Liver (tissue), 9 donors: ENCODE measurements around the gene STK11. TPM values are rescaled to one million over a fixed set of nuclear protein-coding genes. Genes with fewer than 3 reads are reported as not detected.

Experiments
- DNase-seq: peaks from one replicate; pipeline ENCODE4 v3.0.0-alpha.2; 2017; ENCODE audit warnings: low spot score
- H3K27ac ChIP-seq, 2 donors: one replicate each; pipeline ENCODE4 v1.7.0; 2013; ENCODE audit warnings: inconsistent platforms in 2 of 2, low read length in 2 of 2, control low read depth in 1 of 2, low read depth in 1 of 2, mild to moderate bottlenecking in 1 of 2
- H3K27me3 ChIP-seq, 4 donors: one replicate each; pipeline versions ENCODE4 v1.6.1 to v1.7.0; 2013; ENCODE audit warnings: low read length in 3 of 4, inconsistent platforms in 1 of 4, mild to moderate bottlenecking in 1 of 4, moderate library complexity in 1 of 4; ENCODE audit not compliant: control insufficient read depth in 4 of 4, insufficient read depth in 4 of 4
- H3K36me3 ChIP-seq, 4 donors: one replicate each; pipeline versions ENCODE4 v1.6.1 to v1.7.0; 2013; ENCODE audit warnings: low read length in 3 of 4, mild to moderate bottlenecking in 3 of 4, low read depth in 1 of 4, moderate library complexity in 1 of 4; ENCODE audit not compliant: control insufficient read depth in 4 of 4, insufficient read depth in 3 of 4
- H3K4me1 ChIP-seq, 4 donors: one replicate each; pipeline versions ENCODE4 v1.6.1 to v1.7.0; 2013; ENCODE audit warnings: low read length in 3 of 4, mild to moderate bottlenecking in 3 of 4, moderate library complexity in 1 of 4; ENCODE audit not compliant: control insufficient read depth in 4 of 4, insufficient read depth in 4 of 4
- H3K4me3 ChIP-seq, 3 donors: one replicate each; pipeline versions ENCODE4 v1.6.1 to v1.7.0; 2013; ENCODE audit warnings: low read length in 3 of 3, control low read depth in 1 of 3, low read depth in 1 of 3, mild to moderate bottlenecking in 1 of 3
- H3K9ac ChIP-seq, 2 donors: one replicate each; pipeline ENCODE4 v1.7.0; 2013; ENCODE audit warnings: low read length in 2 of 2, mild to moderate bottlenecking in 2 of 2, moderate library complexity in 2 of 2, control low read depth in 1 of 2, low read depth in 1 of 2
- H3K9me3 ChIP-seq, 4 donors: one replicate each; pipeline versions ENCODE4 v1.6.1 to v1.7.0; 2013; ENCODE audit warnings: low read length in 3 of 4; ENCODE audit not compliant: control insufficient read depth in 4 of 4
- EGR1 ChIP-seq, 2 donors: IDR thresholded peaks; 2 replicates each; pipeline ENCODE4 v1.6.1; 2016 to 2018; ENCODE audit warnings: antibody characterized with exemption in 2 of 2, low read depth in 2 of 2
- FOXA1 ChIP-seq: IDR thresholded peaks from 2 replicates; pipeline ENCODE4 v1.6.1; 2016; ENCODE audit warnings: antibody characterized with exemption
- FOXA2 ChIP-seq: IDR thresholded peaks from 2 replicates; pipeline ENCODE4 v1.6.1; 2016; ENCODE audit warnings: antibody characterized with exemption
- HNF4A ChIP-seq, 2 donors: conservative IDR thresholded peaks; 2 replicates each; pipeline ENCODE4 v1.6.1; 2016; ENCODE audit warnings: antibody characterized with exemption in 2 of 2, mild to moderate bottlenecking in 2 of 2
- HNF4G ChIP-seq: IDR thresholded peaks from 2 replicates; pipeline ENCODE4 v1.6.1; 2016; ENCODE audit warnings: antibody characterized with exemption
- JUND ChIP-seq, 2 donors: IDR thresholded peaks; 2 replicates each; pipeline ENCODE4 v1.6.1; 2016; ENCODE audit warnings: antibody characterized with exemption in 2 of 2
- RAD21 ChIP-seq, 2 donors: IDR thresholded peaks; 2 replicates each; pipeline ENCODE4 v1.6.1; 2016; ENCODE audit warnings: antibody characterized with exemption in 2 of 2, mild to moderate bottlenecking in 2 of 2
- RXRA ChIP-seq, 2 donors: IDR thresholded peaks; 2 replicates each; pipeline ENCODE4 v1.6.1; 2017 to 2018; ENCODE audit warnings: antibody characterized with exemption in 2 of 2, mild to moderate bottlenecking in 1 of 2
- TAF1 ChIP-seq: conservative IDR thresholded peaks from 2 replicates; pipeline ENCODE4 v1.6.1; 2016; ENCODE audit warnings: antibody characterized with exemption, mild to moderate bottlenecking
- YY1 ChIP-seq: IDR thresholded peaks from 2 replicates; pipeline ENCODE4 v1.6.1; 2016; ENCODE audit warnings: antibody characterized with exemption, mild to moderate bottlenecking
- ZBTB33 ChIP-seq: IDR thresholded peaks from 2 replicates; pipeline ENCODE4 v1.6.1; 2016; ENCODE audit warnings: antibody characterized with exemption
- WGBS: extraction: QIAGEN DNeasy Blood & Tissue Kit; methylation state at CpG from one replicate; pipeline ENCODE4 v1.1.7; 2013; 5-methylcytosine and 5-hydroxymethylcytosine counted together
- polyA plus RNA-seq, 2 donors: library from polyadenylated mRNA; stranded (reverse) in 1 of 2; unstranded in 1 of 2; fragments of 200-250 nt in 1 of 2; fragments of >200 nt in 1 of 2; fragmentation: Nextera tagmentation in 1 of 2; extraction: Ambion mirVana in 1 of 2; gene quantifications; one replicate each; pipeline versions ENCODE4 v1.2.1 to v1.2.3, GENCODE V29; 2013 to 2015
- total RNA-seq, 2 donors: library from RNA; depleted of rRNA; stranded (reverse); fragments of >200 nt; gene quantifications; one replicate each; pipeline ENCODE4 v1.2.3, GENCODE V29; 2014
- TF ChIP-seq, protein P1 (sequence below): IDR thresholded peaks from 2 replicates; pipeline ENCODE4 v1.6.1; 2016; ENCODE audit warnings: antibody characterized with exemption, mild to moderate bottlenecking
- TF ChIP-seq, protein P2 (sequence below): IDR thresholded peaks from 2 replicates; pipeline ENCODE4 v1.6.1; 2016; ENCODE audit warnings: antibody characterized with exemption
- TF ChIP-seq, protein P3 (sequence below): IDR thresholded peaks from 2 replicates; pipeline ENCODE4 v1.6.1; 2016; ENCODE audit warnings: antibody characterized with exemption
- donor health status: healthy.
- donor health status: healthy.
- donor health status: healthy.
- donor health status: healthy.
- donor health status: healthy.

Gene STK11
- total and polyA plus RNA-seq, 4 donors, result 3.0 to 126 (median 35.5) TPM

DNA sequence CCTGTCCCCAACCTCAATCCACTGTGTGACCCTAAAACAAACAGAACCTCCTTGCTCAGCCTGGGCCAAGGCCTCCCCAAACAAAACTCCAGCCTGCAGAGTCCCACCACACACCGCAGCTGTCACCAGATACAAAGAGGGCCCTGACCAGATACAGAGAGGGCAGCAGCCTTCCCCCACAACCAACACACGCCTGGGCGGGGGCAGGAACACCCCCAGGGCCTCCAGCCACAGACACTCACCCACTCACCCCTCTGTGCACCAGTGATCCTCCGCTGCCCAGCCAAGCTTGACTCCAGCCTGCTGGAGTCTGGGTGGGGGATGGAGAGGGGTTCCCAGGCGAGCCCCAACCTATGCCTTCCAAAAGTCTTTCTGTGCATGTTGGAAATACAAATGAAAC is 57.6 kb downstream of the STK11 start (continued):
- TF ChIP-seq, protein P1, sequence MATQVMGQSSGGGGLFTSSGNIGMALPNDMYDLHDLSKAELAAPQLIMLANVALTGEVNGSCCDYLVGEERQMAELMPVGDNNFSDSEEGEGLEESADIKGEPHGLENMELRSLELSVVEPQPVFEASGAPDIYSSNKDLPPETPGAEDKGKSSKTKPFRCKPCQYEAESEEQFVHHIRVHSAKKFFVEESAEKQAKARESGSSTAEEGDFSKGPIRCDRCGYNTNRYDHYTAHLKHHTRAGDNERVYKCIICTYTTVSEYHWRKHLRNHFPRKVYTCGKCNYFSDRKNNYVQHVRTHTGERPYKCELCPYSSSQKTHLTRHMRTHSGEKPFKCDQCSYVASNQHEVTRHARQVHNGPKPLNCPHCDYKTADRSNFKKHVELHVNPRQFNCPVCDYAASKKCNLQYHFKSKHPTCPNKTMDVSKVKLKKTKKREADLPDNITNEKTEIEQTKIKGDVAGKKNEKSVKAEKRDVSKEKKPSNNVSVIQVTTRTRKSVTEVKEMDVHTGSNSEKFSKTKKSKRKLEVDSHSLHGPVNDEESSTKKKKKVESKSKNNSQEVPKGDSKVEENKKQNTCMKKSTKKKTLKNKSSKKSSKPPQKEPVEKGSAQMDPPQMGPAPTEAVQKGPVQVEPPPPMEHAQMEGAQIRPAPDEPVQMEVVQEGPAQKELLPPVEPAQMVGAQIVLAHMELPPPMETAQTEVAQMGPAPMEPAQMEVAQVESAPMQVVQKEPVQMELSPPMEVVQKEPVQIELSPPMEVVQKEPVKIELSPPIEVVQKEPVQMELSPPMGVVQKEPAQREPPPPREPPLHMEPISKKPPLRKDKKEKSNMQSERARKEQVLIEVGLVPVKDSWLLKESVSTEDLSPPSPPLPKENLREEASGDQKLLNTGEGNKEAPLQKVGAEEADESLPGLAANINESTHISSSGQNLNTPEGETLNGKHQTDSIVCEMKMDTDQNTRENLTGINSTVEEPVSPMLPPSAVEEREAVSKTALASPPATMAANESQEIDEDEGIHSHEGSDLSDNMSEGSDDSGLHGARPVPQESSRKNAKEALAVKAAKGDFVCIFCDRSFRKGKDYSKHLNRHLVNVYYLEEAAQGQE, result no peak
- TF ChIP-seq EGR1 (IDR thresholded peaks at IDR 0.05; ENCODE audit: low read depth in 2 of 2) (no peak), YY1 (no peak), FOXA1 (no peak)

DNA sequence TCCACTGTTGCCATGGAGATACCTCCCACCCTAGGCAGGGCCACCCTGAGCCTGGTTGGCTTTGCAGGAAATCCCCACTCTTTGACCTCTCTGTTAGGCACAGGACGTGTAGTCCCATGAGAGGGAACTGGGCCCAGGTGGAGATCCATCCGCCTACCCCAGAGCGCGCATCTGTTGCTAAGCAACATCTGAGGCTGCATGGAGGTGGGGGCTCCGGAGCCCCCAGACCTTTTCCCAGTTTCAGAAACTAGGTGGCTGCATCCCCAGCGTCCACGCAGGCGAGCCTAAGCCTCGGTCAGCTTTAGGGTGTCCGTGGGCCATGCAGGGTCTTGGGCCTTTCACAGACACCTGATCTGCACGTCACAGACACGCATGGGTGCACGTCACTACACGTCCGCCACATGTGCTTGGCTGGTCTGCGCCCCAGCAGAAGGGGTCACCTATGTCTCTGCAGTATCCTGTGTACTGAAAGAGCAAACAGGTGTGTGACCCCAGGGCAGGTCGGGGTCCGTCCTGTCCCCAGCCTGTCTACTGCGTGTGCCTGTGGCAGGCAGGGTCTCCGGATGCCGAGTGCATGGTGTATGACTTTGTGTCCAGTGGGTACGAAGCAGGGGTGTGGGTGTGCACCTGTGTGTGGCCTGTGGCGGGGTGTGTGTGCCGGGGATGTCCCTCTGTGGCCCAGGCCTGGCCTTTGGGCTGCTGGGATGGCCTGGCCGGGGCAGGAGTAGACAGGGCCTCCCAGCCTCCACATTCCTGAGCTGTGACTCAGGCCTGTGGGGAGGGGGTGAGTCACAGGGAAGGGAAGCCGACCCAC is 59.4 kb downstream of the STK11 start:
- no peaks in the 10 kb centered on the region for H3K27me3 ChIP-seq
- peak; percentile 50 for DNase-seq
- WGBS, result 78% methylated on average over 26 of the region's 26 CpGs
- H3K36me3 ChIP-seq, result no peaks in the 10 kb centered on the region
- H3K4me1 ChIP-seq, result peaks cover 32 to 66% (median 52%) of the 10 kb centered on the region in 4 donors
- no peak overlapping the region for H3K9ac ChIP-seq
- H3K4me3 ChIP-seq, result no peak overlapping the region
- H3K27ac ChIP-seq, result peak overlapping the region; percentile 30 to 67
- TF ChIP-seq RXRA (IDR thresholded peaks at IDR 0.05) (no peak), ZBTB33 (no peak), FOXA1 (no peak), RAD21 (IDR thresholded peaks at IDR 0.05) (no peak), JUND (IDR thresholded peaks at IDR 0.05) (peak; percentile 62)
- TF ChIP-seq, protein P1, result no peak
- H3K9me3 ChIP-seq, result no peaks in the 10 kb centered on the region

DNA sequence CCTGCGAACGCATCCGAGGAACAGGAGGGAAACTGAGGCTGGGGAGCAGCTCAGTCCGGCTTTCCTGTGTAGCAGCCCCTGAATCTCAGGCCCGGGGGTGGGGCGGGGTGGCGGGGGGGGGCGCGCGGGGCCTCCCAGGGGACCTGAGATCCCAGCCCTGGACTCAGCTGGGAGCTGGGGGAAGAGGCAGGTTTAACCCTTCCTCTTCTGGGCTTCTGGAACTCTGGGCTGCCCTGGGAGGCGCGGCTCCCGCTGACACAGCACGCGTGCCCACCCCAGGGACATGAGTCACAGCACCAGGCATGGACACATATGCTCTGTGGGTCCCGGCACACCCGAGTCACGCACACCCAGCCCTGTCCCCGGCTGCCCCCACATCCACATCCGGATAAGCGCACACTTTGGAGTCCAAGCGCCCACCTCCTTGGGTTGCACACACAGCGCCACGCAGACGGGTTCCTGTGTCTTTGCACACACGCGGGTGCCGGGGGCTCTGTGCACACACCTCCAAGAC is 60.1 kb downstream of the STK11 start:
- Histone ChIP-seq H3K9me3 (no peaks in the 10 kb centered on the region), H3K36me3 (no peaks in the 10 kb centered on the region), H3K4me3 (no peak overlapping the region), H3K9ac (no peak overlapping the region), H3K27me3 (no peaks in the 10 kb centered on the region), H3K27ac (peak overlapping the region; percentile 73 to 80), H3K4me1 (peaks cover 36 to 66% (median 50%) of the 10 kb centered on the region in 4 donors)
- 51% methylated on average over 28 of the region's 28 CpGs for WGBS
- DNase-seq, result peak; percentile 52
- TF ChIP-seq HNF4A (conservative IDR thresholded peaks at IDR 0.05), result no peak
- TF ChIP-seq, protein P2, sequence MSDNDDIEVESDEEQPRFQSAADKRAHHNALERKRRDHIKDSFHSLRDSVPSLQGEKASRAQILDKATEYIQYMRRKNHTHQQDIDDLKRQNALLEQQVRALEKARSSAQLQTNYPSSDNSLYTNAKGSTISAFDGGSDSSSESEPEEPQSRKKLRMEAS, result no peak
- no peak for TF ChIP-seq HNF4G
- no peak for TF ChIP-seq EGR1 (IDR thresholded peaks at IDR 0.05; ENCODE audit: low read depth in 2 of 2)
- TF ChIP-seq RAD21 (IDR thresholded peaks at IDR 0.05), result no peak
- no peak for TF ChIP-seq TAF1
- no peak for TF ChIP-seq FOXA2
- TF ChIP-seq FOXA1, result no peak
- TF ChIP-seq YY1, result no peak
- TF ChIP-seq JUND (IDR thresholded peaks at IDR 0.05), result no peak
- TF ChIP-seq, protein P3, sequence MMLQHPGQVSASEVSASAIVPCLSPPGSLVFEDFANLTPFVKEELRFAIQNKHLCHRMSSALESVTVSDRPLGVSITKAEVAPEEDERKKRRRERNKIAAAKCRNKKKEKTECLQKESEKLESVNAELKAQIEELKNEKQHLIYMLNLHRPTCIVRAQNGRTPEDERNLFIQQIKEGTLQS, result no peak
- TF ChIP-seq, protein P1, result no peak
- no peak for TF ChIP-seq RXRA (IDR thresholded peaks at IDR 0.05)
